Aorta (tissue), 5 donors: Measurements from ENCODE around the gene NFKBIE. TPM values are rescaled to one million over a fixed set of nuclear protein-coding genes. Genes with fewer than 3 reads are reported as not detected.

Source experiments
- ATAC-seq: fragments of 200-7000 bp; cut with Tn5 transposase; one replicate; pipeline ENCODE4 v1.9.1; 2022; ENCODE audit warnings: moderate library complexity; ENCODE audit not compliant: low FRiP score
- DNase-seq, 2 donors: peaks; one replicate each; pipeline ENCODE4 v3.0.0-alpha.2; 2020
- H3K27ac ChIP-seq, 2 donors: one replicate each; pipeline ENCODE4 v1.5.1; 2013; ENCODE audit warnings: low read length in 2 of 2, mild to moderate bottlenecking in 2 of 2, moderate library complexity in 2 of 2, control low read depth in 1 of 2, inconsistent platforms in 1 of 2, low read depth in 1 of 2
- H3K27me3 ChIP-seq, 2 donors: one replicate each; pipeline ENCODE4 v1.6.1; 2013; ENCODE audit warnings: control low read depth in 1 of 2, low read length in 1 of 2, mild to moderate bottlenecking in 1 of 2, moderate library complexity in 1 of 2; ENCODE audit not compliant: insufficient read depth in 2 of 2, control insufficient read depth in 1 of 2
- H3K36me3 ChIP-seq, 2 donors: one replicate each; pipeline ENCODE4 v1.6.1; 2013; ENCODE audit warnings: control low read depth in 1 of 2, low read length in 1 of 2, mild to moderate bottlenecking in 1 of 2; ENCODE audit not compliant: insufficient read depth in 2 of 2, control insufficient read depth in 1 of 2
- H3K4me1 ChIP-seq, 2 donors: one replicate each; pipeline ENCODE4 v1.6.1; 2013; ENCODE audit warnings: low read length in 2 of 2, control low read depth in 1 of 2, mild to moderate bottlenecking in 1 of 2, moderate library complexity in 1 of 2; ENCODE audit not compliant: insufficient read depth in 2 of 2, control insufficient read depth in 1 of 2
- H3K4me3 ChIP-seq, 2 donors: one replicate each; pipeline ENCODE4 v1.5.1; 2013; ENCODE audit warnings: low read length in 2 of 2, control low read depth in 1 of 2, mild to moderate bottlenecking in 1 of 2
- H3K9me3 ChIP-seq: one replicate; pipeline ENCODE4 v1.6.1; 2013; ENCODE audit warnings: mild to moderate bottlenecking, low read length; ENCODE audit not compliant: control insufficient read depth
- WGBS, 2 donors: extraction: QIAGEN DNeasy Blood & Tissue Kit; methylation state at CpG; one replicate each; pipeline ENCODE4 v1.1.7; 2013; 5-methylcytosine and 5-hydroxymethylcytosine counted together
- intact Hi-C, 2 donors: fragments of 100-400 bp; cut with DNase I; formaldehyde crosslinking; loops; one replicate each; pipeline versions ENCODE4 v1.14.2 to v1.15.0; 2022
- polyA plus RNA-seq, 2 donors: library from polyadenylated mRNA; stranded (reverse); fragments of 200-250 nt; gene quantifications; one replicate each; pipeline ENCODE4 v1.2.3, GENCODE V29; 2013
- total RNA-seq, 2 donors: library from RNA; stranded (reverse); fragmentation: NEBNext Ultra II Directional; extraction: Animal tissue kit (Norgen Biotek cat#: 25700); gene quantifications; one replicate each; pipeline ENCODE4 v1.2.1, GENCODE V29; 2021
- donor health status: healthy with polysubstance abuse.
- donor health status: Bipolar disorder and iron deficiency.
- donor health status: DM: no; HTN: no; CAD: no.
- donor health status: DM: no; HTN: no; CAD: no.
- donor health status: DM: yes; HTN: yes; CAD: no.

NFKBIE gene
- total and polyA plus RNA-seq, 4 donors = 3.5 to 10.9 (median 4.9) TPM

GRCh38 chr6:44307217-44307616 lies 41.9 kb upstream of the NFKBIE start:
- H3K36me3 ChIP-seq = peaks cover 2% of the 10 kb centered on the region in 2 donors
- no peaks in the 10 kb centered on the region for H3K9me3 ChIP-seq
- ATAC-seq (no peak), DNase-seq (peak in 1 of 2 donors; percentile 38)
- intact Hi-C loops = loop anchor here in 1 of 2 donors (5.0 kb wide), 1 partner anchor 40 kb away; the partner anchor contains the start of gene NFKBIE
- no peak overlapping the region for H3K4me3 ChIP-seq
- H3K27ac ChIP-seq = no peak overlapping the region
- H3K4me1 ChIP-seq = no peaks in the 10 kb centered on the region
- H3K27me3 ChIP-seq = no peaks in the 10 kb centered on the region
- 92 to 95% methylated on average over 10 of the region's 10 CpGs for WGBS, 2 donors

DNA sequence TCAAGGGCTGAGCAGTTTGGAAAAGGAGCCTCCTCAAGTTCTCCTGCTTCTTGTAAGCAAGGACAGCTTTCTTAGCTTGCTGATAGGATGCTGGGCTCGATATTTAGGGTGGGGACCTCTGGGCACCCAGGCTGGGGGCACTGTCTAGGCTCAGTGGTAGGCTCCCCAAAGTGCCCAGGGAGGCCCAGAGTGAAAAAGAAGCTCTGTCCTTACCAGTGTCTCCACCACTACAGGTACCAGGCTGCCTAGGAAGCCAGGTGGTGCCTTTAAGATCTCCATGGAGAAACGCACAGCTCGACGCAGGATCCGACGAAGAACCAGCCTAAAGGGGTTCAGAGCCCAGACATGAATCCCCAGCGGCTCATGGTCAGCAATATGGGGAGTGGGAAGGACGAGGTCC lies 41.4 kb upstream of the NFKBIE start:
- DNase-seq = peak in 1 of 2 donors; percentile 28
- peaks cover 2% of the 10 kb centered on the region in 2 donors for H3K36me3 ChIP-seq

GRCh38 chr6:44305200-44305725 lies 39.9 kb upstream of the NFKBIE start:
- no peak overlapping the region for H3K27ac ChIP-seq
- H3K9me3 ChIP-seq = no peaks in the 10 kb centered on the region
- H3K4me3 ChIP-seq = no peak overlapping the region
- DNase-seq (peak in 1 of 2 donors; percentile 57), ATAC-seq (no peak)
- H3K4me1 ChIP-seq = no peaks in the 10 kb centered on the region
- H3K36me3 ChIP-seq = peaks cover 2 to 3% of the 10 kb centered on the region in 2 donors
- intact Hi-C loops = loop anchor here in 1 of 2 donors (5.0 kb wide), 1 partner anchor 38 kb away; the partner anchor contains the start of gene NFKBIE
- WGBS, 2 donors = 57 to 77% methylated on average over 5 of the region's 5 CpGs
- no peaks in the 10 kb centered on the region for H3K27me3 ChIP-seq

More for the DNA sequence above, 41.4 kb upstream of the NFKBIE start:
- intact Hi-C loops = loop anchor here in 1 of 2 donors (5.0 kb wide), 1 partner anchor 39 kb away; the partner anchor contains the start of gene NFKBIE
- Histone ChIP-seq H3K27me3 (no peaks in the 10 kb centered on the region), H3K4me3 (no peak overlapping the region), H3K9me3 (no peaks in the 10 kb centered on the region), H3K4me1 (no peaks in the 10 kb centered on the region), H3K27ac (no peak overlapping the region)
- no peak for ATAC-seq
- 91 to 97% methylated on average over 8 of the region's 8 CpGs for WGBS, 2 donors

- WGBS, 2 donors = 82 to 83% methylated on average over 24 to 25 of the region's 25 CpGs
- H3K36me3 ChIP-seq = peaks cover 2% of the 10 kb centered on the region in 2 donors
- H3K4me1 ChIP-seq = no peaks in the 10 kb centered on the region
- no peaks in the 10 kb centered on the region for H3K27me3 ChIP-seq
- no peaks in the 10 kb centered on the region for H3K9me3 ChIP-seq
- H3K27ac ChIP-seq = no peak overlapping the region
- H3K4me3 ChIP-seq = no peak overlapping the region
- peak in 1 of 2 donors; percentile 75 for DNase-seq
- no peak for ATAC-seq
- intact Hi-C loops = loop anchor here (5.0 kb wide), 1 partner anchor 37 kb away; the partner anchor contains the start of gene NFKBIE (in 2 of the 2)
Observed at GRCh38 chr6:44304282-44305199, 39.2 kb upstream of the NFKBIE start.

GRCh38 chr6:44303842-44304241 lies 38.5 kb upstream of the NFKBIE start:
- DNase-seq (no peak), ATAC-seq (no peak)
- Histone ChIP-seq H3K27ac (no peak overlapping the region), H3K27me3 (no peaks in the 10 kb centered on the region), H3K9me3 (no peaks in the 10 kb centered on the region), H3K36me3 (peaks cover 2% of the 10 kb centered on the region in 2 donors), H3K4me1 (no peaks in the 10 kb centered on the region), H3K4me3 (no peak overlapping the region)
- intact Hi-C loops = loop anchor here in 1 of 2 donors (5.0 kb wide), 1 partner anchor 37 kb away; the partner anchor contains the start of gene NFKBIE
- WGBS, 2 donors = 95 to 97% methylated on average over 6 of the region's 6 CpGs

- Histone ChIP-seq H3K36me3 (peaks cover 2% of the 10 kb centered on the region in 2 donors), H3K9me3 (no peaks in the 10 kb centered on the region), H3K27ac (no peak overlapping the region), H3K4me1 (no peaks in the 10 kb centered on the region), H3K27me3 (no peaks in the 10 kb centered on the region), H3K4me3 (no peak overlapping the region)
- intact Hi-C loops = loop anchor here in 1 of 2 donors (5.0 kb wide), 1 partner anchor 36 kb away; the partner anchor contains the start of gene NFKBIE
- WGBS, 2 donors = 91 to 93% methylated on average over 12 of the region's 12 CpGs
- ATAC-seq = no peak
- DNase-seq = peak in 1 of 2 donors; percentile 76
Observed at GRCh38 chr6:44302856-44303255, 37.5 kb upstream of the NFKBIE start.

DNA sequence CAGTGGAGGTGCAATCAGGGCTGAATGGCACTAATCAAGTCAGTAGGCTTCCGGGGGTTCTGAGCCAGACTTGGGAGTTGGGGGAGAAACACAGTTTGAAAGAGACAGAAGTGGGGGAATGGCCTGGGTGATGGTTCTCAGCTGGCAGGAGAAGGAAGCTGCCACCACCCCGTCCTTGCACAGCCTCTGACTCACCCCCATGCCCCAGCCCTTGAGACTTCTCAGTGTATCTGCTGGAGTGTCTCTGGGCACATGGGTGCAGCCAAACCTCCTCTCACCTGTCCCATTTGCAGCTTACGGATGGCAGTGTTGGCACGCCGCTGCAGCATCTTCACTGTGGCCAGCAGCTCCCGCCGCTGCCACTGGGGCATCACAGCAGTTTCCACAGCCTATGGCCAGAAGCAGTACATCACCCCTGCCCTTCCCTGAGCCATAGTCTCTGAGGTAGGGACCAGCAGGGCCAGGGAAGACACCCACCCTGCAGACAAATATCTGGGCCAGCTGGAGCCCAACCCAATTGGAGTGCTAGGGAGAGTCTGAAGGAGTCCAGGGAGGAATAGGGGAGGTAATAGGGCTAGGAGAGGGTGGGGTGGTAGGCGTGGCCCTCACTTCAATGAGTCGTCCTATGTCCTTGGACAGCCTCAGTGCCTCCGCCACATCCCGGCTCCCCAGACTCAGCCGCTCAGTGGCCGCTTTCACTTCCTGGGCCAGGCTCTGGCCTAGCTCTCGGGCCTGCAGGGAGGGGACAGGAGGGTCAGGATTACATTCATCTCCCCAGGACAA lies 36.6 kb upstream of the NFKBIE start:
- 91 to 92% methylated on average over 14 of the region's 14 CpGs for WGBS, 2 donors
- peaks cover 2% of the 10 kb centered on the region in 2 donors for H3K36me3 ChIP-seq

DNA sequence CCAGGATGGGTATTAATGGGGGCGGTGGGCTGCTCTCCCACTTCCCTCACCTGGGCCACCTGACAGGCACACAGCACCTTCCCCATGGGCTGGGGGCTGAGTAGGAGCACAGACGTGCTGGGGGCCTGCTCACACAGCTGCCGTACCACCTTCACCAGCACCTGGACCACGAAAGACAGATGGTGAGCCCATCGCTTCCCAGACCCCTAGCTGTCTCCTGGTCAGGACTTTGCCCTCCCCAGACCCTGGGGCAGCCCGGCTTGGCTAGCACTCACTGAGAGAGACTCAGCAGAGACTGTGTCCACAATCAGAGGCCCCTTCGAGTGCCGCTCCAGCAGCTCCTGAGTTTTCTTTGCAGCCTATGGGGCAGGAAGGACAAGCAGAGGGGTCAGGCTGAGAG lies 35.8 kb upstream of the NFKBIE start:
- Histone ChIP-seq H3K9me3 (no peaks in the 10 kb centered on the region), H3K4me3 (no peak overlapping the region), H3K27me3 (no peaks in the 10 kb centered on the region), H3K36me3 (peaks cover 2% of the 10 kb centered on the region in 2 donors), H3K27ac (no peak overlapping the region), H3K4me1 (no peaks in the 10 kb centered on the region)
- ATAC-seq (no peak), DNase-seq (peak in 1 of 2 donors; percentile 54)
- intact Hi-C loops = loop anchor here in 1 of 2 donors (5.0 kb wide), 1 partner anchor 34 kb away; the partner anchor contains the start of gene NFKBIE
- 93 to 94% methylated on average over 8 of the region's 8 CpGs for WGBS, 2 donors

More for the DNA sequence above, 36.6 kb upstream of the NFKBIE start:
- ATAC-seq (no peak), DNase-seq (peak in 1 of 2 donors; percentile 59)
- H3K27ac ChIP-seq = no peak overlapping the region
- H3K4me1 ChIP-seq = no peaks in the 10 kb centered on the region
- intact Hi-C loops = loop anchor here in 1 of 2 donors (5.0 kb wide), 1 partner anchor 35 kb away; the partner anchor contains the start of gene NFKBIE
- no peak overlapping the region for H3K4me3 ChIP-seq
- H3K27me3 ChIP-seq = no peaks in the 10 kb centered on the region
- H3K9me3 ChIP-seq = no peaks in the 10 kb centered on the region
